ENCODE data around the gene PALD1.

DNA sequence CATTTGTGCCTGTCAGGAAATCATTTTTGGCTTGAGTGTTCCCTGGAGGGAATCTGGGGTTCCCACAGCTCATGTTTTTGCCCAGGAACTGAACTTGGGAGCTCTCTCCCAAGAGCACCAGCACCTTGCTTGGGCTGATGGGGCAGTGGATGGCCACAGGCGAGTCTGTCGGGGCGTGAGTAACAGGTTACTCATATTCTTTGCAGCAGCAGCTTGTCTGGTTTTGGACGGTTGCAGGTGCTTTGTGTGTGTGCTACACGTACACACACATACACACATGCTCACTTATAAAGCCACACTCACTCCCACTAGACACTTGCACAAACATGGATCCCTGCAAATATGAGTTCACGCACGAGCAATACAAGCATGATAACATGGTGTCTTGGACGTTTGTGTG, 2.9 kb upstream of the PALD1 start:
- no peak for TF ChIP-seq RCOR1 (IDR thresholded peaks at IDR 0.05; ENCODE audit: low read depth, low read length)
- TF ChIP-seq, protein P1, sequence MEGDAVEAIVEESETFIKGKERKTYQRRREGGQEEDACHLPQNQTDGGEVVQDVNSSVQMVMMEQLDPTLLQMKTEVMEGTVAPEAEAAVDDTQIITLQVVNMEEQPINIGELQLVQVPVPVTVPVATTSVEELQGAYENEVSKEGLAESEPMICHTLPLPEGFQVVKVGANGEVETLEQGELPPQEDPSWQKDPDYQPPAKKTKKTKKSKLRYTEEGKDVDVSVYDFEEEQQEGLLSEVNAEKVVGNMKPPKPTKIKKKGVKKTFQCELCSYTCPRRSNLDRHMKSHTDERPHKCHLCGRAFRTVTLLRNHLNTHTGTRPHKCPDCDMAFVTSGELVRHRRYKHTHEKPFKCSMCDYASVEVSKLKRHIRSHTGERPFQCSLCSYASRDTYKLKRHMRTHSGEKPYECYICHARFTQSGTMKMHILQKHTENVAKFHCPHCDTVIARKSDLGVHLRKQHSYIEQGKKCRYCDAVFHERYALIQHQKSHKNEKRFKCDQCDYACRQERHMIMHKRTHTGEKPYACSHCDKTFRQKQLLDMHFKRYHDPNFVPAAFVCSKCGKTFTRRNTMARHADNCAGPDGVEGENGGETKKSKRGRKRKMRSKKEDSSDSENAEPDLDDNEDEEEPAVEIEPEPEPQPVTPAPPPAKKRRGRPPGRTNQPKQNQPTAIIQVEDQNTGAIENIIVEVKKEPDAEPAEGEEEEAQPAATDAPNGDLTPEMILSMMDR (IDR thresholded peaks at IDR 0.05): no peak
- no peak for TF ChIP-seq SREBF2 (IDR thresholded peaks at IDR 0.05)

Data from A549 (cell line).